Neural cell (in vitro differentiated cells): Measurements from ENCODE around the gene GABRB1. TPM values are rescaled to one million over a fixed set of nuclear protein-coding genes. Genes with fewer than 3 reads are reported as not detected.

Experiments
- H2AFZ ChIP-seq: fragments of 200-600, 300-800 bp; sonication (generic), shearing (Covaris generic); 2 replicates; pipeline ENCODE4 v1.6.0; 2014; ENCODE audit warnings: low read depth, mild to moderate bottlenecking, antibody characterized with exemption, low read length, moderate library complexity
- H3F3A ChIP-seq: fragments of 200-600 bp; shearing (Covaris generic); 2 replicates; pipeline ENCODE4 v1.6.1; 2016; ENCODE audit warnings: mild to moderate bottlenecking, moderate library complexity, mixed read lengths, antibody characterized with exemption, low read length; ENCODE audit not compliant: insufficient read depth, poor library complexity, severe bottlenecking
- H3K27ac ChIP-seq: fragments of 200-600, 300-800 bp; sonication (generic), shearing (Covaris generic); 2 replicates; pipeline ENCODE4 v1.5.1; 2014; ENCODE audit warnings: mild to moderate bottlenecking, low read length, moderate library complexity
- H3K27me3 ChIP-seq: fragments of 300-800, 200-600 bp; sonication (generic), shearing (Covaris generic); 2 replicates; pipeline ENCODE4 v1.6.0; 2014; ENCODE audit warnings: mild to moderate bottlenecking, low read depth, low read length, moderate library complexity; ENCODE audit not compliant: insufficient read depth
- H3K36me3 ChIP-seq: fragments of 300-800, 200-600 bp; sonication (generic), shearing (Covaris generic); 2 replicates; pipeline ENCODE4 v1.5.1; 2014; ENCODE audit warnings: mild to moderate bottlenecking, antibody characterized with exemption, low read length, moderate library complexity; ENCODE audit not compliant: insufficient read depth
- H3K4me2 ChIP-seq: fragments of 300-800, 200-600 bp; sonication (generic), shearing (Covaris generic); 2 replicates; pipeline ENCODE4 v1.6.0; 2014; ENCODE audit warnings: mild to moderate bottlenecking, low read length
- H3K4me3 ChIP-seq: fragments of 300-800, 200-600 bp; sonication (generic), shearing (Covaris generic); 2 replicates; pipeline ENCODE4 v1.5.1; 2014; ENCODE audit warnings: mild to moderate bottlenecking, low read length, moderate library complexity
- H3K79me2 ChIP-seq: fragments of 200-600 bp; shearing (Covaris generic); replicated peaks from 2 replicates; pipeline ENCODE4 v1.6.0; 2014; ENCODE audit warnings: mild to moderate bottlenecking, low read length, moderate library complexity; ENCODE audit not compliant: insufficient read depth
- H3K9ac ChIP-seq: fragments of 300-800, 200-600 bp; sonication (generic), shearing (Covaris generic); 2 replicates; pipeline ENCODE4 v1.6.1; 2016; ENCODE audit warnings: mild to moderate bottlenecking, low read length, mixed read lengths
- H3K9me2 ChIP-seq: fragments of 200-600 bp; shearing (Covaris generic); 2 replicates; pipeline ENCODE4 v1.6.1; 2016; ENCODE audit warnings: mild to moderate bottlenecking, low read length, mixed read lengths; ENCODE audit not compliant: insufficient read depth
- H3K9me3 ChIP-seq: fragments of 200-600, 300-800 bp; sonication (generic), shearing (Covaris generic); 2 replicates; pipeline ENCODE4 v1.6.1; 2016; ENCODE audit warnings: mild to moderate bottlenecking, mixed run types, low read length, moderate library complexity, mixed read lengths
- H4K20me1 ChIP-seq: fragments of 200-600 bp; shearing (Covaris generic); 2 replicates; pipeline ENCODE4 v1.6.1; 2016; ENCODE audit warnings: mild to moderate bottlenecking, mixed run types; ENCODE audit not compliant: insufficient read depth
- EP300 ChIP-seq: fragments of 450-650 bp; conservative IDR thresholded peaks from 2 replicates; pipeline ENCODE4 v1.6.1; 2014; ENCODE audit warnings: antibody characterized with exemption, mild to moderate bottlenecking, moderate library complexity; ENCODE audit not compliant: poor library complexity, severe bottlenecking
- EZH2 ChIP-seq: fragments of 200-600, 300-800 bp; shearing (Covaris generic), sonication (generic); IDR thresholded peaks from 2 replicates; pipeline ENCODE4 v1.6.1; 2014; ENCODE audit warnings: antibody characterized with exemption, low read length, borderline replicate concordance, mild to moderate bottlenecking; ENCODE audit not compliant: insufficient read depth, poor library complexity, severe bottlenecking
- MXI1 ChIP-seq: fragments of 450-650 bp; conservative IDR thresholded peaks from 2 replicates; pipeline ENCODE4 v1.6.1; 2014; ENCODE audit warnings: antibody characterized with exemption, mild to moderate bottlenecking; ENCODE audit not compliant: poor library complexity, severe bottlenecking
- POLR2AphosphoS5 ChIP-seq: IDR thresholded peaks from 2 replicates; pipeline ENCODE4 v1.6.1; 2012
- RAD21 ChIP-seq: fragments of 450-650 bp; conservative IDR thresholded peaks from 2 replicates; pipeline ENCODE4 v1.6.1; 2014; ENCODE audit warnings: antibody characterized with exemption, mild to moderate bottlenecking, moderate library complexity
- SMC3 ChIP-seq: fragments of 450-650 bp; conservative IDR thresholded peaks from 2 replicates; pipeline ENCODE4 v1.6.1; 2014; ENCODE audit warnings: antibody characterized with exemption, mild to moderate bottlenecking, moderate library complexity; ENCODE audit not compliant: poor library complexity
- TAF1 ChIP-seq: IDR thresholded peaks from 2 replicates; pipeline ENCODE4 v1.6.1; 2012; ENCODE audit warnings: low read depth
- polyA plus RNA-seq: library from polyadenylated mRNA; depleted of rRNA; stranded (reverse); fragments of >200 nt; gene quantifications from 2 replicates; pipeline ENCODE4 v1.2.3, GENCODE V29; 2014
- TF ChIP-seq, protein P1 (sequence below): fragments of 450-650 bp; IDR thresholded peaks from 2 replicates; pipeline ENCODE4 v1.5.1; 2014; ENCODE audit warnings: antibody characterized with exemption, mild to moderate bottlenecking, moderate library complexity; ENCODE audit not compliant: poor library complexity, severe bottlenecking
- TF ChIP-seq, protein P2 (sequence below): IDR thresholded peaks from 2 replicates; pipeline ENCODE4 v1.6.1; 2012; ENCODE audit warnings: borderline replicate concordance

GABRB1 gene
- polyA plus RNA-seq, 1 donor from 2014 or later, result 1.0 TPM

DNA sequence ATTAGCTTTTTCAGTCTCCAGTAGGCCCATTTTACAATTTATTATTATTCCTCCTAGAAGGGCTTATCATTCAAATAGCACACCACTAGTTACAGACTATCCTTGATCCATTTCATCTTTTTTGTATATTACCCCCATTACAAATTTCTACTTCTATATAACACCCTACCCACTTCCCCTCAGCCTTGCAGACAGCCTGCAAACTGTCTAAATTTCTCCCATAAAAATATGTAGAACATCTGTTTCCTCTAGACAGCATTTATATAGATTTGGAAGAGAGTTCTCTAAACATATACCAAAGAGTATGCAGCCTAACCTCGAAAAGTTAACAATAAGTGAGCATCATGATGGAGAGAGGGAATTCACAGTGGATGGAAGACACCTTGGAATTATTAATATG lies 401.4 kb downstream of the GABRB1 start:
- Histone ChIP-seq H3K4me3 (no peak overlapping the region), H3K4me2 (no peak overlapping the region), H3K36me3 (no peaks in the 10 kb centered on the region), H3K27me3 (no peaks in the 10 kb centered on the region), H3K79me2 (no peaks in the 10 kb centered on the region), H3K9me3 (no peaks in the 10 kb centered on the region), H3K9me2 (no peaks in the 10 kb centered on the region), H2AFZ (no peak overlapping the region), H3K27ac (no peak overlapping the region), H3K9ac (no peak overlapping the region), H3F3A (no peaks in the 10 kb centered on the region), H4K20me1 (no peaks in the 10 kb centered on the region)
- no peak for TF ChIP-seq POLR2AphosphoS5
- TF ChIP-seq, protein P1, sequence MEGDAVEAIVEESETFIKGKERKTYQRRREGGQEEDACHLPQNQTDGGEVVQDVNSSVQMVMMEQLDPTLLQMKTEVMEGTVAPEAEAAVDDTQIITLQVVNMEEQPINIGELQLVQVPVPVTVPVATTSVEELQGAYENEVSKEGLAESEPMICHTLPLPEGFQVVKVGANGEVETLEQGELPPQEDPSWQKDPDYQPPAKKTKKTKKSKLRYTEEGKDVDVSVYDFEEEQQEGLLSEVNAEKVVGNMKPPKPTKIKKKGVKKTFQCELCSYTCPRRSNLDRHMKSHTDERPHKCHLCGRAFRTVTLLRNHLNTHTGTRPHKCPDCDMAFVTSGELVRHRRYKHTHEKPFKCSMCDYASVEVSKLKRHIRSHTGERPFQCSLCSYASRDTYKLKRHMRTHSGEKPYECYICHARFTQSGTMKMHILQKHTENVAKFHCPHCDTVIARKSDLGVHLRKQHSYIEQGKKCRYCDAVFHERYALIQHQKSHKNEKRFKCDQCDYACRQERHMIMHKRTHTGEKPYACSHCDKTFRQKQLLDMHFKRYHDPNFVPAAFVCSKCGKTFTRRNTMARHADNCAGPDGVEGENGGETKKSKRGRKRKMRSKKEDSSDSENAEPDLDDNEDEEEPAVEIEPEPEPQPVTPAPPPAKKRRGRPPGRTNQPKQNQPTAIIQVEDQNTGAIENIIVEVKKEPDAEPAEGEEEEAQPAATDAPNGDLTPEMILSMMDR, result no peak
- TF ChIP-seq SMC3, result no peak
- no peak for TF ChIP-seq EZH2

DNA sequence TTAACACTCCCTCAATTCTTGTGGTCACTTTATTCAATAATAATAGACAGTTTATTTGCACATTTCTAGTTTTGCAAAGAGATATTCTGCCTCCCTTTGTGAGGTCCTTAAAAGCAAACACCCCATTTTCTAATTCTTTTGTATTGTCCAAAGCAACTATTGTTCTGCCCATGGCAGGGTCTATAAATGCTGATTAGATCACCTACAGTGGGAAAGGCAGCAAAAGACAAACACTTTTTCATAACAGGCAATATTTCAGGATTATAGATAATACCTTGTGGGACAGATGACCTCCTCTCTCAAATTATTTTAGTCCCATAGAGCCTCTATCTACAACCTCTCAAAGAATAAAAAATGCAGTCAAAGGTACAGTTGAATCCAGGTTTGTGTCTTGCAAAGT lies 403.6 kb downstream of the GABRB1 start:
- Histone ChIP-seq H3K79me2 (no peaks in the 10 kb centered on the region), H3F3A (no peaks in the 10 kb centered on the region), H3K9ac (no peak overlapping the region), H3K4me3 (no peak overlapping the region), H3K27me3 (no peaks in the 10 kb centered on the region), H3K4me2 (no peak overlapping the region), H4K20me1 (no peaks in the 10 kb centered on the region), H3K9me3 (no peaks in the 10 kb centered on the region), H2AFZ (no peak overlapping the region), H3K27ac (no peak overlapping the region), H3K9me2 (no peaks in the 10 kb centered on the region), H3K36me3 (no peaks in the 10 kb centered on the region)
- no peak for TF ChIP-seq TAF1

DNA sequence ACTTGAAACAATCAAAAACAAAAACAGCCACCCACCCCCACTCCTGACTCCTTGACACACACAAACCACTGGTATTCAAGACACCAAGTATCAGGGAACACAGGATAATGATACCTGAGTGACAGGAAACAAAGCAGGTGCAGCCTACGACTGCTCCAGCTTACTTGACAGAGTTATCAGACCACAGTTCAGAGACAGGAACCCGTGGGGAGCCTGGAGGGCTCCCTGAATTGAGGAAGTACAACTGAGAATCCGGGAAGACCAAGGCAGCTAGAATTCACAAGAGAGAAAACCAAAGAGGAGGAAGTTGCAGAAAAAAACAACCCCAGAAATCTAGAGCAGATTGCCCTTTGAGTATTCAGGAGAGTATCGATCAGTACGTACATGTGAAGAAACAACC lies 411.6 kb downstream of the GABRB1 start:
- no peak for TF ChIP-seq MXI1
- no peak for TF ChIP-seq POLR2AphosphoS5
- TF ChIP-seq EZH2, result no peak
- no peak for TF ChIP-seq EP300
- TF ChIP-seq, protein P2, sequence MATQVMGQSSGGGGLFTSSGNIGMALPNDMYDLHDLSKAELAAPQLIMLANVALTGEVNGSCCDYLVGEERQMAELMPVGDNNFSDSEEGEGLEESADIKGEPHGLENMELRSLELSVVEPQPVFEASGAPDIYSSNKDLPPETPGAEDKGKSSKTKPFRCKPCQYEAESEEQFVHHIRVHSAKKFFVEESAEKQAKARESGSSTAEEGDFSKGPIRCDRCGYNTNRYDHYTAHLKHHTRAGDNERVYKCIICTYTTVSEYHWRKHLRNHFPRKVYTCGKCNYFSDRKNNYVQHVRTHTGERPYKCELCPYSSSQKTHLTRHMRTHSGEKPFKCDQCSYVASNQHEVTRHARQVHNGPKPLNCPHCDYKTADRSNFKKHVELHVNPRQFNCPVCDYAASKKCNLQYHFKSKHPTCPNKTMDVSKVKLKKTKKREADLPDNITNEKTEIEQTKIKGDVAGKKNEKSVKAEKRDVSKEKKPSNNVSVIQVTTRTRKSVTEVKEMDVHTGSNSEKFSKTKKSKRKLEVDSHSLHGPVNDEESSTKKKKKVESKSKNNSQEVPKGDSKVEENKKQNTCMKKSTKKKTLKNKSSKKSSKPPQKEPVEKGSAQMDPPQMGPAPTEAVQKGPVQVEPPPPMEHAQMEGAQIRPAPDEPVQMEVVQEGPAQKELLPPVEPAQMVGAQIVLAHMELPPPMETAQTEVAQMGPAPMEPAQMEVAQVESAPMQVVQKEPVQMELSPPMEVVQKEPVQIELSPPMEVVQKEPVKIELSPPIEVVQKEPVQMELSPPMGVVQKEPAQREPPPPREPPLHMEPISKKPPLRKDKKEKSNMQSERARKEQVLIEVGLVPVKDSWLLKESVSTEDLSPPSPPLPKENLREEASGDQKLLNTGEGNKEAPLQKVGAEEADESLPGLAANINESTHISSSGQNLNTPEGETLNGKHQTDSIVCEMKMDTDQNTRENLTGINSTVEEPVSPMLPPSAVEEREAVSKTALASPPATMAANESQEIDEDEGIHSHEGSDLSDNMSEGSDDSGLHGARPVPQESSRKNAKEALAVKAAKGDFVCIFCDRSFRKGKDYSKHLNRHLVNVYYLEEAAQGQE, result no peak
- TF ChIP-seq, protein P1, result no peak
- TF ChIP-seq SMC3, result no peak
- no peak for TF ChIP-seq TAF1
- TF ChIP-seq RAD21, result no peak
- Histone ChIP-seq H2AFZ (no peak overlapping the region), H3K4me3 (no peak overlapping the region), H3F3A (no peaks in the 10 kb centered on the region), H3K27me3 (no peaks in the 10 kb centered on the region), H3K79me2 (no peaks in the 10 kb centered on the region), H3K4me2 (no peak overlapping the region), H3K9me3 (no peaks in the 10 kb centered on the region), H3K36me3 (no peaks in the 10 kb centered on the region), H4K20me1 (no peaks in the 10 kb centered on the region), H3K9me2 (no peaks in the 10 kb centered on the region), H3K9ac (no peak overlapping the region), H3K27ac (no peak overlapping the region)
